ENCODE data around the gene TAF11L10.
"Not testable (repeated sequence)": the region's sequence is repeated elsewhere in the genome, so short reads cannot be mapped to it uniquely, and the experiment has no call there.

The TAF11L10 gene

DNA sequence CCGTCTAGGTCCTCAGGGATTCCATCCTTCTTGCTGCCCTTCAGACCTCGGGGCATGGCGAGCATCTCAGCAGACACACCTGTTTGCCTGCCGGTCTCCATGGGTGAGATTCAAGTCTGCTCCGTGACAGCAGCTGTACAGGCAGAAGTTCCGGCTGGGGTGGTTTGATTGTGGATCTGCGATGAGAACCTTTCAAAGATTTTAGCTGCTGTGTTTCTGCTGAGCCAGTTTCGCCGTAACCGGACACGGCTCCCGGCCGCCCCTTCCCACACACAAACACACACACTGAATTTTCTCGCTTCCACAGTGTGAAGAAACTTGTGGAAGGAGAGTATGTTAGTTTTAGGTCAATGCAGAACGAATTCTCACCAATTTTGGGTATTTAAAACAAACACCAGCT, at the start of gene TAF11L10:
Gene TAF11L10, minus strand, starts transcription at position 101 of the 400 bp plus-strand sequence.
- not testable (repeated sequence) for H3K4me3 ChIP-seq (ENCODE audit: low read depth in 1 of 5, low read length in 5 of 5); H3K27me3 ChIP-seq (ENCODE audit: control insufficient read depth in 5 of 5, insufficient read depth in 4 of 5, low read length in 5 of 5); H3K36me3 ChIP-seq (ENCODE audit: control insufficient read depth in 5 of 5, insufficient read depth in 5 of 5, low read length in 5 of 5); H3K9ac ChIP-seq (ENCODE audit: low read length in 5 of 5); H3K27ac ChIP-seq (ENCODE audit: low read depth, low read length); H3K4me1 ChIP-seq (ENCODE audit: control insufficient read depth in 5 of 5, insufficient read depth in 5 of 5, low read length in 5 of 5); H3K9me3 ChIP-seq (ENCODE audit: control insufficient read depth in 5 of 5, low read length in 5 of 5)

DNA sequence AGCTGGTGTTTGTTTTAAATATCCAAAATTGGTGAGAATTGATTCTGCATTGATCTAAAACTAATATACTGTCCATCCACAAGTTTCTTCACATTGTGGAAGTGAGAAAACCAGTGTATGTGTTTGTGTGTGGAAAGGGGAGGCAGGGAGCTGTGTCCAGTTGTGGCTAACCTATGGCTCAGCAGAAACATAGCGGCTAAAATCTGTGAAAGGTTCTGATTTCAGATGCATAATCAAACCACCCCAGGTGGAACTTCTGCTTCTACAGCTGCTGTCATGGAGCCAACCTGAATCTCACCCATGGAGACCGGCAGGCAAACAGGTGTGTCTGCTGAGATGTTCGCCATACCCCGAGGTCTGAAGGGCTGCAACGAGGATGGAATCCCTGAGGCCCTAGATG, 36.5 kb upstream of the TAF11L10 start, which contains the start of gene TAF11L14:
Gene TAF11L14, plus strand, starts transcription at position 301 of the 400 bp plus-strand sequence.
- Histone ChIP-seq H3K4me3 (ENCODE audit: low read depth in 1 of 5, low read length in 5 of 5) (no peak within 1 kb of the TSS), H3K9me3 (ENCODE audit: control insufficient read depth in 5 of 5, low read length in 5 of 5) (no peaks in the 10 kb centered on the region), H3K4me1 (ENCODE audit: control insufficient read depth in 5 of 5, insufficient read depth in 5 of 5, low read length in 5 of 5) (no peaks in the 10 kb centered on the region), H3K9ac (ENCODE audit: low read length in 5 of 5) (no peak within 1 kb of the TSS), H3K27me3 (ENCODE audit: control insufficient read depth in 5 of 5, insufficient read depth in 4 of 5, low read length in 5 of 5) (no peaks in the 10 kb centered on the region), H3K27ac (ENCODE audit: low read depth, low read length) (no peak within 1 kb of the TSS), H3K36me3 (ENCODE audit: control insufficient read depth in 5 of 5, insufficient read depth in 5 of 5, low read length in 5 of 5) (no peaks in the 10 kb centered on the region)

DNA sequence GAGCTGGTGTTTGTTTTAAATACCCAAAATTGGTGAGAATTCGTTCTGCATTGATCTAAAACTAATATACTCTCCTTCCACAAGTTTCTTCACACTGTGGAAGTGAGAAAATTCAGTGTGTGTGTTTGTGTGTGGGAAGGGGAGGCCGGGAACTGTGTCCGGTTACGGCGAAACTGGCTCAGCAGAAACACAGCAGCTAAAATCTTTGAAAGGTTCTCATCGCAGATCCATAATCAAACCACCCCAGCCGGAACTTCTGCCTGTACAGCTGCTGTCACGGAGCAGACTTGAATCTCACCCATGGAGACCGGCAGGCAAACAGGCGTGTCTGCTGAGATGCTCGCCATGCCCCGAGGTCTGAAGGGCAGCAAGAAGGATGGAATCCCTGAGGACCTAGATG, 34.2 kb upstream of the TAF11L10 start, which contains the start of gene TAF11L13:
Gene TAF11L13, plus strand, starts transcription at position 301 of the 400 bp plus-strand sequence.
- not testable (repeated sequence) for H3K4me1 ChIP-seq (ENCODE audit: control insufficient read depth in 5 of 5, insufficient read depth in 5 of 5, low read length in 5 of 5); H3K27ac ChIP-seq (ENCODE audit: low read depth, low read length); H3K9me3 ChIP-seq (ENCODE audit: control insufficient read depth in 5 of 5, low read length in 5 of 5); H3K27me3 ChIP-seq (ENCODE audit: control insufficient read depth in 5 of 5, insufficient read depth in 4 of 5, low read length in 5 of 5); H3K9ac ChIP-seq (ENCODE audit: low read length in 5 of 5); H3K4me3 ChIP-seq (ENCODE audit: low read depth in 1 of 5, low read length in 5 of 5); H3K36me3 ChIP-seq (ENCODE audit: control insufficient read depth in 5 of 5, insufficient read depth in 5 of 5, low read length in 5 of 5)

DNA sequence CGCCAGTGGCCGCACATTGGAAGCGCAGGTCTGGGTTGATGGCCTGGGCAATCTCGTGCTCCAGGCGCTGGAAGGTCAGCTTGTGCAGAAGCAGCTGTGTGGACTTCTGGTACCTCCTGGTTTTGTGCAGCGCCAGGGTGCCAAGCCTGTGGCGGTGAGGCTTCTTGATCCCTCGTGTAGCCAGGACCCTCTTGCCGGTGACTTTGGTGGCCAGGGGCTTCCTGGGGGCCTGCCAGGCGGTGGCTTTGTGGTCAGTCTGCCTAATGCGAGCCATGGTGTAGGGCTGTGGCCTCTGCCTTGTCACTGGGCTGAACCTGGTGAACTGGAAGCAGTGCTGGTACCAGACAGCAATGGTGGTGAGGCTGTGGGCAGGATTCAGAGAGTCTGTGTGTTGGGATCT, 28.1 kb upstream of the TAF11L10 start:
- Histone ChIP-seq H3K4me1 (ENCODE audit: control insufficient read depth in 5 of 5, insufficient read depth in 5 of 5, low read length in 5 of 5) (no peaks in the 10 kb centered on the region), H3K4me3 (ENCODE audit: low read depth in 1 of 5, low read length in 5 of 5) (no peak overlapping the region), H3K27me3 (ENCODE audit: control insufficient read depth in 5 of 5, insufficient read depth in 4 of 5, low read length in 5 of 5) (no peaks in the 10 kb centered on the region), H3K36me3 (ENCODE audit: control insufficient read depth in 5 of 5, insufficient read depth in 5 of 5, low read length in 5 of 5) (no peaks in the 10 kb centered on the region), H3K27ac (ENCODE audit: low read depth, low read length) (no peak overlapping the region), H3K9me3 (ENCODE audit: control insufficient read depth in 5 of 5, low read length in 5 of 5) (no peaks in the 10 kb centered on the region), H3K9ac (ENCODE audit: low read length in 5 of 5) (no peak overlapping the region)

DNA sequence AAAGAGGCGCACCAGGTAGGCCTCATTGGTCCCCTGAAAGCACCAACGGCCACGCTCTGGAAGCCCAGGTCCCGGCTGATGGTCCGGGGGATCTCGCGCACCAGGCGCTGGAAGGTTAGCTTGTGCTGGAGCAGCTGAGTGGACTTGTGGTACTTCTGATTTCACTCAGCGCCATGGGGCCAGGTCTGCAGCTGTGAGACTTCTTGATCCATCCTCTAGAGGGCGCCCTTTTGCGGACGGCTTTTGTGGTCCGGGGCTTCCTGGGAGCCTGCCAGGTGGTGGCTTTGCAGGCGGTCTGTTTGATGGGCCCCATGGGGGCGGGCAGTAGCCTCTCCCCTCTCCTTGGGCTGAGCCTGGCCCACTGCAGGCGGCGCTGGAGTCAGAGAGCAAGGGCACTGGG, 23.0 kb upstream of the TAF11L10 start:
- Histone ChIP-seq H3K36me3 (ENCODE audit: control insufficient read depth in 5 of 5, insufficient read depth in 5 of 5, low read length in 5 of 5) (no peaks in the 10 kb centered on the region), H3K27me3 (ENCODE audit: control insufficient read depth in 5 of 5, insufficient read depth in 4 of 5, low read length in 5 of 5) (no peaks in the 10 kb centered on the region), H3K4me3 (ENCODE audit: low read depth in 1 of 5, low read length in 5 of 5) (no peak overlapping the region), H3K9me3 (ENCODE audit: control insufficient read depth in 5 of 5, low read length in 5 of 5) (no peaks in the 10 kb centered on the region), H3K4me1 (ENCODE audit: control insufficient read depth in 5 of 5, insufficient read depth in 5 of 5, low read length in 5 of 5) (no peaks in the 10 kb centered on the region), H3K9ac (ENCODE audit: low read length in 5 of 5) (no peak overlapping the region), H3K27ac (ENCODE audit: low read depth, low read length) (no peak overlapping the region)

DNA sequence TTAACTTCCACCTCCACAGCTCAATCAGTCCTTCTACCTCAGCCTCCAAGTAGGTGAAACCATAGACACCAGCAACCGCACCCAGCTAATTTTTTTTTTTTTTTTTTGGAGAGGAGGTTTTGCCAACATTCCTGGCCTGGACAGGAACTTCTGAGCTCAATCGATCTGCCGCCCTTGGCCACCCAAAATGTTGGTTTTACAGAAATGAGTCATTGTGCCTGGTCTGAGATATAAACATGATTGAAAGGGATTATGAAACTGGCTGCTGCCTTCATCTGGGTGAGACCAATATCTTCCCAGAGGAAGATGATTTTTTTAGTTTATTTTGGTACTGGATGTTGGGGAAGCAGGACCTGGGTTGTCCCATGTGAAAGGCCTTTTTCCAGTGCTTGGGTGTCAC, 21.7 kb upstream of the TAF11L10 start:
- Histone ChIP-seq H3K4me3 (ENCODE audit: low read depth in 1 of 5, low read length in 5 of 5) (no peak overlapping the region), H3K4me1 (ENCODE audit: control insufficient read depth in 5 of 5, insufficient read depth in 5 of 5, low read length in 5 of 5) (no peaks in the 10 kb centered on the region), H3K9ac (ENCODE audit: low read length in 5 of 5) (no peak overlapping the region), H3K36me3 (ENCODE audit: control insufficient read depth in 5 of 5, insufficient read depth in 5 of 5, low read length in 5 of 5) (no peaks in the 10 kb centered on the region), H3K9me3 (ENCODE audit: control insufficient read depth in 5 of 5, low read length in 5 of 5) (no peaks in the 10 kb centered on the region), H3K27me3 (ENCODE audit: control insufficient read depth in 5 of 5, insufficient read depth in 4 of 5, low read length in 5 of 5) (no peaks in the 10 kb centered on the region), H3K27ac (ENCODE audit: low read depth, low read length) (no peak overlapping the region)

DNA sequence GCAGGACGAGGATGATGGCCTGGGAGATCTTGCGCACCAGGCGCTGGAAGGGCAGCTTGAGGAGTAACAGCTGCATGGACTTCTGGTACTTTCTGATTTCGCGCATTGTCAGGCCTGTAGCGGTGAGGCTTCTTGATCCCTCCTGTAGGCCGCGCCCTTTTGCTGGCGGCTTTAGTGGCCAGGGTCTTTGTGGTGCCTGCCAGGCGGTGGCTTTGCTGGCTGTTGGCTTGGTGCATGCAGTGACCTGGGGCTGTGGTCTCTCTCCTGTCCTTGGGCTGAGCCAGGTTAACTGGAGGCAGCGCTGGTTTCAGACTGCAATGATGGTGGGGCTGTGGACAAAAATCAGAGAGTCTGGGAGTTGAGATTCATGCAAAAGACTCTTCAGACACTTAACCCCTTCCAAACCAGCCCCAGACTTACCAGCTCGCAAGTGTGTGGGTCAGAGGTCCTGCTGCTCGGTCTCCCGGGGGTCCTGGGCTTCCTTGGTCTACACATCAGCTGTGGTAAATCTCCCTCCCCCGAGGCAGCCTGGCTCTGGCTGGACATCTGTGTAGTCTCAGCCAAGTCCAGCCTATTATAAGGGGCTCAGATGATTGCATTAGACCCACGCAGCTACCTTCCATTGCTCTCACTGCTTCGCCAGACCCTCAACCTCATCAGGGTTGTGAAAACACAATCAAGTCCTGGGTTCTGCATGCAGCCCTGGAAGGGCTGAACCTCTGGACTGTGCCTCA, 17.4 kb upstream of the TAF11L10 start:
- no peaks in the 10 kb centered on the region for H3K27me3 ChIP-seq (ENCODE audit: control insufficient read depth in 5 of 5, insufficient read depth in 4 of 5, low read length in 5 of 5)
- H3K9ac ChIP-seq (ENCODE audit: low read length in 5 of 5): no peak overlapping the region
- H3K4me3 ChIP-seq (ENCODE audit: low read depth in 1 of 5, low read length in 5 of 5): no peak overlapping the region
- H3K27ac ChIP-seq (ENCODE audit: low read depth, low read length): no peak overlapping the region
- no peaks in the 10 kb centered on the region for H3K36me3 ChIP-seq (ENCODE audit: control insufficient read depth in 5 of 5, insufficient read depth in 5 of 5, low read length in 5 of 5)
- H3K9me3 ChIP-seq (ENCODE audit: control insufficient read depth in 5 of 5, low read length in 5 of 5): no peaks in the 10 kb centered on the region
- H3K4me1 ChIP-seq (ENCODE audit: control insufficient read depth in 5 of 5, insufficient read depth in 5 of 5, low read length in 5 of 5): no peaks in the 10 kb centered on the region

DNA sequence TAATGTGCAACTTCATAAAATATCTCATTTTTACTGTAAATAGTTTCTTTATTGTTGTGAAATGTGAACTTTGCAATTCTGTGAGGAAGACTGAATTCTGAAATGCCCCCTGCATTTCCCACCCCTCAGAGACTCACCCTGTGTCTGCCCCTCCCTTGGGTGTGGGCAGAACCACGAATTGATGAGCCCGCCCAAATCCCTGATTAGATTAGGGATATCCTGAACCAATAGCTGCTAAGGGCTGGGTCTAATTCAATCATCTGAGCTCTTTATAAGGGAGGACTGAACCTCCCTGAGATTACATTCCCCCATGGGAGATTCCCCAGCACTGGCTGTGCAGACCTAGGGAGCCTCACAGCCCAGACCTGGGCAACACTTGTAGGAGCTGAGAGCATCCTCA, 12.5 kb upstream of the TAF11L10 start, which contains the start of gene TAF11L12:
Gene TAF11L12, plus strand, starts transcription at position 301 of the 400 bp plus-strand sequence.
- H3K36me3 ChIP-seq (ENCODE audit: control insufficient read depth in 5 of 5, insufficient read depth in 5 of 5, low read length in 5 of 5); H3K27me3 ChIP-seq (ENCODE audit: control insufficient read depth in 5 of 5, insufficient read depth in 4 of 5, low read length in 5 of 5); H3K4me3 ChIP-seq (ENCODE audit: low read depth in 1 of 5, low read length in 5 of 5); H3K27ac ChIP-seq (ENCODE audit: low read depth, low read length); H3K4me1 ChIP-seq (ENCODE audit: control insufficient read depth in 5 of 5, insufficient read depth in 5 of 5, low read length in 5 of 5); H3K9ac ChIP-seq (ENCODE audit: low read length in 5 of 5); H3K9me3 ChIP-seq (ENCODE audit: control insufficient read depth in 5 of 5, low read length in 5 of 5): not testable (repeated sequence)

DNA sequence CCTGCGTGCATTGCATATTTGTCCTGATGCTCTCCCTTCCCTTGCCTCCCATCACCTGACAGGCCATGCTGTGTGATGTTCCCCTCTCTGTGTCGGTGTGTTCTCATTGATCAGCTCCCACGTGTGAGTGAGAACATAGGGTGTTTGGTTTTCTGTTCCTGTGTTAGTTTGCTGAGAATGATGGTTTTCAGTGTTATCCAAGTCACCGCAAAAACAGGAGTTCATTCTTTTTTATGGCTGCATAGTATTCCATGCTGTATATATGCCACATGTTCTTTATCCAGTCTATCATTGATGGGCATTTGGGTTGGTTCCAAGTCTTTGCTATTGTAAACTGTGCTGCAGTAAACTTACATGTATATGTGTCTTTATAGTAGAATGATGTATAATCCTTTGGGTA, 9.8 kb upstream of the TAF11L10 start:
- not testable (repeated sequence) for H3K36me3 ChIP-seq (ENCODE audit: control insufficient read depth in 5 of 5, insufficient read depth in 5 of 5, low read length in 5 of 5); H3K27ac ChIP-seq (ENCODE audit: low read depth, low read length); H3K4me3 ChIP-seq (ENCODE audit: low read depth in 1 of 5, low read length in 5 of 5); H3K9ac ChIP-seq (ENCODE audit: low read length in 5 of 5); H3K27me3 ChIP-seq (ENCODE audit: control insufficient read depth in 5 of 5, insufficient read depth in 4 of 5, low read length in 5 of 5); H3K4me1 ChIP-seq (ENCODE audit: control insufficient read depth in 5 of 5, insufficient read depth in 5 of 5, low read length in 5 of 5); H3K9me3 ChIP-seq (ENCODE audit: control insufficient read depth in 5 of 5, low read length in 5 of 5)

DNA sequence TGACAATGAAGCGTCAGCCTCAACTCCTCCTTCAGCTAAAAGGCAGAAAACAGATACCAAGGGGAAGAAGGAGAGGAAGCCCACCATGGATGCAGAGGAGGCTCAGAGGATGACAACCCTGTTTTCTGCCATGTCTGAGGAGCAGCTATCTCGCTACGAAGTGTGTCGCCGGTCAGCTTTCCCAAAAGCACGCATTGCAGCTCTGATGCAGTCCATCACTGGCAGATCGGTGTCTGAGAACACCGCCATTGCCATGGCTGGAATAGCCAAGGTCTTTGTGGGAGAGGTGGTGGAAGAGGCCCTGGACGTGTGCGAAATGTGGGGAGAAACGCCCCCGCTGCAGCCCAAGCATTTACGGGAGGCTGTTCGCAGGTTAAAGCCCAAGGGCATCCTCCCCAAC, 7.3 kb upstream of the TAF11L10 start:
- Histone ChIP-seq H3K4me1 (ENCODE audit: control insufficient read depth in 5 of 5, insufficient read depth in 5 of 5, low read length in 5 of 5) (no peaks in the 10 kb centered on the region), H3K27me3 (ENCODE audit: control insufficient read depth in 5 of 5, insufficient read depth in 4 of 5, low read length in 5 of 5) (no peaks in the 10 kb centered on the region), H3K9ac (ENCODE audit: low read length in 5 of 5) (no peak overlapping the region), H3K27ac (ENCODE audit: low read depth, low read length) (no peak overlapping the region), H3K9me3 (ENCODE audit: control insufficient read depth in 5 of 5, low read length in 5 of 5) (peaks cover 0 to 2% (median 0%) of the 10 kb centered on the region in 5 donors), H3K36me3 (ENCODE audit: control insufficient read depth in 5 of 5, insufficient read depth in 5 of 5, low read length in 5 of 5) (no peaks in the 10 kb centered on the region), H3K4me3 (ENCODE audit: low read depth in 1 of 5, low read length in 5 of 5) (no peak overlapping the region)
